Esophagus muscularis mucosa (tissue), 3 donors: ENCODE data around the gene PIP5KL1.

Experiments used
- CTCF ChIP-seq, 3 experiments: fragments of 200-600 bp in 2 of 3; fragments of 450-650 bp in 1 of 3; sonication (generic) in 2 of 3; IDR thresholded peaks; one replicate each; pipeline ENCODE4 v1.5.1; 2017 to 2019; ENCODE audit warnings: antibody characterized with exemption in 3 of 3, mild to moderate bottlenecking in 2 of 3, moderate library complexity in 1 of 3
- POLR2A ChIP-seq: fragments of 450-650 bp; IDR thresholded peaks from one replicate; pipeline ENCODE4 v1.6.1; 2017; ENCODE audit warnings: antibody characterized with exemption, moderate library complexity, mild to moderate bottlenecking, low read depth

DNA sequence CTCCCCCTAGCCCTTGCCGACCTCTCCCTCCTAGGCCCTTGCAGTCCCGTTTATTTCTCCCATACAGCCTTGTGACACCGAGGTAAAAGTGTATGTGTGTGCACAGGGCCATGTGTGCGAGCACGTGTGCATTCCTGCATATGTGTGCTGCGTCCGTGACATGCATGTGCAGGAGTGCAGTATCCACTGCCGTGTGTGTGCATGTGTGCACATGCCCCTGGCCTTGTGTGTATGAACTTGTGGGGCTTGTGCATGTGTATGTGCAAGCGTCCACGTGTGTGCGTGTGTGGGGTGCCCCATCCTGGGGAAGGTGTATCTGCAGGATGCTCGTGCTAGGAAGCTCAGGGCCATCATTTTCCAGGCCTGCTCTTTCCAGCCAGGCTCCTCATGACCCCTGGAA, 59.7 kb downstream of the PIP5KL1 start:
- no peak for TF ChIP-seq CTCF (IDR thresholded peaks at IDR 0.05)
- no peak for TF ChIP-seq POLR2A
